H1 (cell line): Measurements from ENCODE around the gene KDM6A. TPM values are rescaled to one million over a fixed set of nuclear protein-coding genes. Genes with fewer than 3 reads are reported as not detected.

Experiments
- CTCF ChIA-PET: fragments of 300-600 bp; sonication (Branson Sonifier 250); formaldehyde crosslinking; loops from one replicate; lab custom pipeline; 2021; ENCODE audit not compliant: partially characterized antibody; lab: Charles Lee
- POLR2A ChIA-PET: fragments of 300-600 bp; sonication (Branson Sonifier 250); formaldehyde crosslinking; loops from one replicate; lab custom pipeline; 2021; ENCODE audit warnings: inconsistent platforms; ENCODE audit not compliant: partially characterized antibody; lab: Charles Lee
- DNase-seq, 2 experiments: peaks; one replicate each; pipeline versions ENCODE4 v3.0.0 to v3.0.0-alpha.2; 2010 to 2022; ENCODE audit warnings: low spot score in 2 of 2, low read depth in 1 of 2, mixed read lengths in 1 of 2
- FAIRE-seq: peaks from 2 replicates; lab custom pipeline; 2011; peaks lifted over from hg19 to GRCh38; lab: Jason Lieb, UNC
- H2AFZ ChIP-seq: 2 replicates; pipeline ENCODE4 v1.8.1; 2012; ENCODE audit warnings: low read length, inconsistent platforms
- H2AK5ac ChIP-seq: 2 replicates; pipeline ENCODE4 v1.6.1; 2013; ENCODE audit warnings: low read depth, low read length
- H2BK120ac ChIP-seq: replicated peaks from 2 replicates; pipeline ENCODE3; 2013; ENCODE audit warnings: low read depth, low read length, inconsistent platforms
- H2BK12ac ChIP-seq: 2 replicates; pipeline ENCODE4 v1.6.1; 2013; ENCODE audit warnings: low read depth, low read length
- H2BK15ac ChIP-seq: 2 replicates; pipeline ENCODE4 v1.6.1; 2013; ENCODE audit warnings: low read length
- H2BK20ac ChIP-seq: 2 replicates; pipeline ENCODE4 v1.6.1; 2013; ENCODE audit warnings: low read length
- H2BK5ac ChIP-seq: 2 replicates; pipeline ENCODE4 v1.6.1; 2013; ENCODE audit warnings: low read depth, low read length
- H3K14ac ChIP-seq: 2 replicates; pipeline ENCODE4 v1.6.1; 2013; ENCODE audit warnings: inconsistent platforms; ENCODE audit not compliant: insufficient read length
- H3K18ac ChIP-seq: 2 replicates; pipeline ENCODE4 v1.6.1; 2013; ENCODE audit warnings: low read length; ENCODE audit errors: extremely low read depth
- H3K23ac ChIP-seq: 2 replicates; pipeline ENCODE4 v1.6.1; 2013; ENCODE audit warnings: inconsistent platforms; ENCODE audit not compliant: insufficient read length
- H3K23me2 ChIP-seq: 2 replicates; pipeline ENCODE4 v1.6.1; 2013; ENCODE audit warnings: low read depth, low read length
- H3K27ac ChIP-seq: 2 replicates; pipeline ENCODE4 v1.6.1; 2011; ENCODE audit warnings: low read depth, low read length, inconsistent platforms
- H3K27me3 ChIP-seq, 4 experiments: replicated peaks in 1 of 4; 1 replicate in 1 of 4; 2 replicates in 3 of 4; pipeline versions ENCODE4 v1.6.1 to v1.8.1; 2011 to 2013; ENCODE audit warnings: low read length in 3 of 4, mild to moderate bottlenecking in 3 of 4, inconsistent platforms in 2 of 4, mixed read lengths in 2 of 4, moderate library complexity in 1 of 4; ENCODE audit not compliant: control insufficient read depth in 3 of 4, insufficient read depth in 3 of 4; ENCODE audit errors: extremely low read depth in 1 of 4
- H3K36me3 ChIP-seq, 4 experiments: 2 replicates each; pipeline versions ENCODE4 v1.6.1 to v1.8.1; 2011 to 2013; ENCODE audit warnings: mild to moderate bottlenecking in 4 of 4, low read length in 3 of 4, moderate library complexity in 2 of 4, control low read depth in 1 of 4, inconsistent platforms in 1 of 4; ENCODE audit not compliant: insufficient read depth in 4 of 4, control insufficient read depth in 2 of 4
- H3K4ac ChIP-seq: replicated peaks from 2 replicates; pipeline ENCODE3; 2013; ENCODE audit warnings: low read length, low read depth, mixed read lengths, inconsistent platforms; ENCODE audit not compliant: insufficient read length
- H3K4me1 ChIP-seq, 4 experiments: replicated peaks in 1 of 4; 1 replicate in 1 of 4; 2 replicates in 3 of 4; pipeline versions ENCODE4 v1.6.1 to v1.8.1; 2011 to 2013; ENCODE audit warnings: low read length in 3 of 4, inconsistent platforms in 2 of 4, mixed read lengths in 1 of 4; ENCODE audit not compliant: insufficient read depth in 4 of 4, control insufficient read depth in 3 of 4
- H3K4me2 ChIP-seq, 2 experiments: 2 replicates each; pipeline versions ENCODE4 v1.6.1 to v1.8.1; 2011 to 2013; ENCODE audit warnings: low read depth in 2 of 2, low read length in 2 of 2, control low read depth in 1 of 2, inconsistent platforms in 1 of 2, mild to moderate bottlenecking in 1 of 2; ENCODE audit not compliant: insufficient read depth in 1 of 2
- H3K4me3 ChIP-seq, 4 experiments: fragments of 200-600, 300-600 bp in 1 of 4; sonication (generic), shearing (Covaris generic), sonication (Bioruptor Twin) in 1 of 4; 2 replicates each; pipeline versions ENCODE4 v1.5.1 to v1.8.1; 2011 to 2016; ENCODE audit warnings: low read length in 4 of 4, low read depth in 3 of 4, control low read depth in 2 of 4, inconsistent platforms in 2 of 4, mild to moderate bottlenecking in 2 of 4, mixed read lengths in 1 of 4, moderate library complexity in 1 of 4; ENCODE audit not compliant: insufficient read depth in 2 of 4; ENCODE audit errors: extremely low read depth in 1 of 4
- H3K56ac ChIP-seq: replicated peaks from 2 replicates; pipeline ENCODE3; 2013; ENCODE audit warnings: low read depth, mild to moderate bottlenecking, mixed read lengths, low read length, inconsistent platforms; ENCODE audit not compliant: insufficient read length
- H3K79me1 ChIP-seq: 2 replicates; pipeline ENCODE4 v1.6.1; 2013; ENCODE audit warnings: low read depth, low read length, control low read depth
- H3K79me2 ChIP-seq, 2 experiments: 2 replicates each; pipeline versions ENCODE4 v1.6.1 to v1.8.1; 2012 to 2013; ENCODE audit warnings: low read length in 2 of 2, mild to moderate bottlenecking in 2 of 2, inconsistent platforms in 1 of 2; ENCODE audit not compliant: insufficient read depth in 2 of 2, control insufficient read depth in 1 of 2
- H3K9ac ChIP-seq, 4 experiments: replicated peaks in 1 of 4; 1 replicate in 1 of 4; 2 replicates in 3 of 4; pipeline versions ENCODE4 v1.6.1 to v1.8.1; 2011 to 2013; ENCODE audit warnings: low read depth in 3 of 4, low read length in 3 of 4, control low read depth in 2 of 4, mild to moderate bottlenecking in 2 of 4, moderate library complexity in 2 of 4, inconsistent platforms in 1 of 4; ENCODE audit errors: extremely low read depth in 1 of 4
- H3K9me3 ChIP-seq, 2 experiments: 2 replicates each; pipeline versions ENCODE4 v1.6.1 to v1.8.1; 2012 to 2013; ENCODE audit warnings: mild to moderate bottlenecking in 2 of 2, moderate library complexity in 2 of 2, control low read depth in 1 of 2, inconsistent platforms in 1 of 2, low read depth in 1 of 2, low read length in 1 of 2, mixed read lengths in 1 of 2; ENCODE audit not compliant: insufficient read depth in 2 of 2
- H4K20me1 ChIP-seq, 2 experiments: replicated peaks in 1 of 2; 2 replicates each; pipeline versions ENCODE3 to v1.8.1; 2011 to 2013; ENCODE audit warnings: inconsistent platforms in 2 of 2, low read length in 2 of 2, mild to moderate bottlenecking in 1 of 2; ENCODE audit not compliant: insufficient read depth in 2 of 2, control insufficient read depth in 1 of 2
- H4K5ac ChIP-seq: 2 replicates; pipeline ENCODE4 v1.6.1; 2013; ENCODE audit warnings: low read length, low read depth, mixed read lengths, inconsistent platforms; ENCODE audit not compliant: insufficient read length
- H4K8ac ChIP-seq: 2 replicates; pipeline ENCODE4 v1.8.0; 2013; ENCODE audit warnings: mild to moderate bottlenecking, moderate library complexity, low read length, inconsistent platforms; ENCODE audit not compliant: insufficient read depth; ENCODE audit errors: extremely low read depth
- H4K91ac ChIP-seq: replicated peaks from 2 replicates; pipeline ENCODE3; 2013; ENCODE audit warnings: low read length, mixed read lengths, inconsistent platforms; ENCODE audit not compliant: insufficient read length
- BCL11A ChIP-seq, 2 experiments: IDR thresholded peaks; one replicate each; pipeline ENCODE4 v1.6.1; 2011; ENCODE audit warnings: low read depth in 2 of 2, low read length in 2 of 2, mild to moderate bottlenecking in 2 of 2
- CEBPB ChIP-seq: IDR thresholded peaks from 2 replicates; pipeline ENCODE4 v1.6.1; 2012; ENCODE audit warnings: low read depth, low read length
- CREB1 ChIP-seq: IDR thresholded peaks from 2 replicates; pipeline ENCODE4 v1.6.1; 2012; ENCODE audit warnings: inconsistent platforms
- E2F6 ChIP-seq: IDR thresholded peaks from 2 replicates; pipeline ENCODE4 v1.6.1; 2012; ENCODE audit warnings: inconsistent platforms
- JUN ChIP-seq: IDR thresholded peaks from 2 replicates; pipeline ENCODE4 v1.6.1; 2011; ENCODE audit warnings: low read depth, mild to moderate bottlenecking, improper control_type of control experiment, low read length
- KDM4A ChIP-seq: IDR thresholded peaks from one replicate; pipeline ENCODE4 v1.7.1; 2012; ENCODE audit warnings: low read depth, mild to moderate bottlenecking, moderate library complexity, low read length, inconsistent platforms; ENCODE audit not compliant: severe bottlenecking
- KDM5A ChIP-seq: fragments of 200-600 bp; IDR thresholded peaks from 2 replicates; pipeline ENCODE4 v1.7.1; 2012; ENCODE audit warnings: mild to moderate bottlenecking, low read length, inconsistent platforms, mixed read lengths
- POLR2A ChIP-seq, 2 experiments: IDR thresholded peaks; 1 replicate in 1 of 2; 2 replicates in 1 of 2; pipeline ENCODE4 v1.6.1; 2011; ENCODE audit warnings: low read depth in 2 of 2, low read length in 2 of 2, mild to moderate bottlenecking in 2 of 2; ENCODE audit errors: control extremely low read depth in 1 of 2
- RBBP5 ChIP-seq: IDR thresholded peaks from 2 replicates; pipeline ENCODE4 v1.7.1; 2012; ENCODE audit warnings: low read depth, mild to moderate bottlenecking, inconsistent platforms, low read length, moderate library complexity, borderline replicate concordance
- RNF2 ChIP-seq: fragments of 200-900, 300-1000 bp; sonication (generic); IDR thresholded peaks from 2 replicates; pipeline ENCODE4 v1.7.1; 2016; ENCODE audit warnings: borderline replicate concordance, low read depth, mild to moderate bottlenecking, antibody characterized with exemption, low read length; ENCODE audit not compliant: poor library complexity, severe bottlenecking; ENCODE audit errors: missing control alignments
- SIN3A ChIP-seq, 2 experiments: IDR thresholded peaks in 1 of 2; conservative IDR thresholded peaks in 1 of 2; 2 replicates each; pipeline ENCODE4 v1.6.1; 2011 to 2012; ENCODE audit warnings: low read length in 2 of 2, improper control_type of control experiment in 1 of 2, low read depth in 1 of 2, mild to moderate bottlenecking in 1 of 2
- SP1 ChIP-seq: IDR thresholded peaks from 2 replicates; pipeline ENCODE4 v1.6.1; 2011; ENCODE audit warnings: low read depth, low read length
- SRF ChIP-seq: IDR thresholded peaks from 2 replicates; pipeline ENCODE4 v1.6.1; 2011; ENCODE audit warnings: mild to moderate bottlenecking, low read depth, low read length, moderate library complexity
- WGBS, 2 experiments: shearing (Covaris generic) in 1 of 2; methylation state at CpG; one replicate each; pipeline versions ENCODE4 v1.1.6 to v1.1.7; 2013 to 2015; ENCODE audit warnings: low lambda C conversion rate in 2 of 2, mixed read lengths in 2 of 2, inconsistent platforms in 1 of 2, low coverage in 1 of 2, missing lambda C conversion rate in 1 of 2; ENCODE audit not compliant: insufficient replicate concordance in 2 of 2, insufficient coverage in 1 of 2, insufficient read length in 1 of 2; ENCODE audit errors: extremely low coverage in 1 of 2, missing lambda C conversion rate in 1 of 2; 5-methylcytosine and 5-hydroxymethylcytosine counted together
- polyA plus RNA-seq, 7 experiments: library from polyadenylated mRNA; depleted of rRNA in 3 of 7; stranded (reverse) in 5 of 7; unstranded in 2 of 7; fragments of >200 nt in 5 of 7; fragments of 200-250 nt in 2 of 7; gene quantifications; 1 replicate in 5 of 7; 2 replicates in 1 of 7; 4 replicates in 1 of 7; pipeline versions ENCODE4 v1.2.1 to v1.2.3, GENCODE V29; 2011 to 2013; ENCODE audit warnings: missing spikeins in 2 of 7, mixed read lengths in 2 of 7
- total RNA-seq: library from RNA; stranded (reverse); fragmentation: NEBNext Ultra II Directional; extraction: Animal tissue kit (Norgen Biotek cat#: 25700); gene quantifications from 2 replicates; pipeline ENCODE4 v1.2.1, GENCODE V29; 2021

KDM6A gene
- total and polyA plus RNA-seq, 2 of the 8 experiments (the other 6 are each of a cell fraction or from before 2014, with no cell fraction given) = 43.5 to 58.4 TPM

- Histone ChIP-seq H3K18ac (no peak overlapping the region), H3K4me2 (no peak overlapping the region), H2BK12ac (no peak overlapping the region), H2BK5ac (no peak overlapping the region), H3K36me3 (no peaks in the 10 kb centered on the region), H2AK5ac (no peak overlapping the region), H3K56ac (no peak overlapping the region), H3K79me2 (no peaks in the 10 kb centered on the region), H3K9me3 (no peaks in the 10 kb centered on the region), H2AFZ (no peak overlapping the region), H3K27me3 (no peaks in the 10 kb centered on the region), H3K9ac (no peak overlapping the region), H4K20me1 (no peaks in the 10 kb centered on the region), H2BK120ac (no peak overlapping the region), H3K14ac (no peak overlapping the region), H3K23ac (no peak overlapping the region), H3K4ac (no peak overlapping the region), H2BK15ac (no peak overlapping the region), H3K23me2 (no peaks in the 10 kb centered on the region), H4K91ac (no peak overlapping the region), H4K8ac (no peak overlapping the region), H2BK20ac (no peak overlapping the region), H3K79me1 (no peaks in the 10 kb centered on the region), H3K4me1 (no peaks in the 10 kb centered on the region), H4K5ac (no peak overlapping the region), H3K27ac (no peak overlapping the region), H3K4me3 (no peak overlapping the region)
- ChIA-PET CTCF (no interaction called here), POLR2A (no interaction called here)
- no peak for FAIRE-seq
- DNase-seq = no peak
- TF ChIP-seq SRF = no peak
- no peak for TF ChIP-seq CREB1
- no peak for TF ChIP-seq RBBP5
- no peak for TF ChIP-seq CEBPB
- TF ChIP-seq RNF2 = no peak
- no peak for TF ChIP-seq SP1
- TF ChIP-seq KDM4A = no peak
- TF ChIP-seq JUN = no peak
- TF ChIP-seq SIN3A (conservative IDR thresholded peaks at IDR 0.05 in 1 of 2, IDR thresholded peaks at IDR 0.05 in 1 of 2; ENCODE audit: low read depth in 1 of 2, low read length in 2 of 2) = no peak
- TF ChIP-seq E2F6 = no peak
- TF ChIP-seq KDM5A = no peak
- no peak for TF ChIP-seq BCL11A (IDR thresholded peaks at IDR 0.05; ENCODE audit: low read depth in 2 of 2, low read length in 2 of 2)
- TF ChIP-seq POLR2A (IDR thresholded peaks at IDR 0.05; ENCODE audit: control extremely low read depth in 1 of 2, low read depth in 2 of 2, low read length in 2 of 2) = no peak
- WGBS, 2 experiments = 86% methylated on average over 1 of the region's 1 CpG; no CpG with 5 or more reads in 1 of the 2 experiments
Measured at GRCh38 chrX:45126158-45126557, 253.2 kb downstream of the KDM6A start.
